Gastroesophageal sphincter (tissue), 4 donors: ENCODE data around the gene TMEM203. TPM values are rescaled to one million over a fixed set of nuclear protein-coding genes. Genes with fewer than 3 reads are reported as not detected.

Experiments
- ATAC-seq: fragments of 150-250 bp; one replicate; pipeline ENCODE4 v1.9.1; 2016; ENCODE audit warnings: mild to moderate bottlenecking, moderate library complexity
- H3K27ac ChIP-seq, 4 donors: fragments of 200-600 bp; sonication (generic) in 3 of 4; 1 replicate in 3 of 4; 2 replicates in 1 of 4; pipeline ENCODE4 v1.5.1; 2016 to 2019
- H3K27me3 ChIP-seq: fragments of 200-600 bp; sonication (generic); one replicate; pipeline ENCODE4 v1.5.1; 2019
- H3K36me3 ChIP-seq, 2 donors: fragments of 200-600 bp; sonication (generic); one replicate each; pipeline ENCODE4 v1.5.1; 2019; ENCODE audit warnings: control low read depth in 1 of 2
- H3K4me1 ChIP-seq, 3 donors: fragments of 200-600 bp; sonication (generic); 1 replicate in 2 of 3; 2 replicates in 1 of 3; pipeline ENCODE4 v1.5.1; 2016 to 2019; ENCODE audit warnings: control low read depth in 2 of 3
- H3K4me3 ChIP-seq, 2 donors: fragments of 200-600 bp; sonication (generic); one replicate each; pipeline ENCODE4 v1.5.1; 2019; ENCODE audit warnings: mild to moderate bottlenecking in 1 of 2, moderate library complexity in 1 of 2
- H3K9me3 ChIP-seq, 3 donors: fragments of 200-600 bp; sonication (generic); one replicate each; pipeline ENCODE4 v1.5.1; 2017 to 2019; ENCODE audit warnings: control low read depth in 2 of 3
- EP300 ChIP-seq: sonication (generic); formaldehyde crosslinking; IDR thresholded peaks from one replicate; pipeline ENCODE4 v1.6.1; 2017; ENCODE audit warnings: antibody characterized with exemption, mild to moderate bottlenecking
- POLR2A ChIP-seq, 2 donors: fragments of 450-650 bp; IDR thresholded peaks; one replicate each; pipeline ENCODE4 v1.6.1; 2017; ENCODE audit warnings: antibody characterized with exemption in 2 of 2, mild to moderate bottlenecking in 2 of 2, moderate library complexity in 1 of 2
- POLR2AphosphoS5 ChIP-seq: sonication (generic); formaldehyde crosslinking; IDR thresholded peaks from one replicate; pipeline ENCODE4 v1.6.1; 2017; ENCODE audit warnings: antibody characterized with exemption
- WGBS, 2 donors: methylation state at CpG; one replicate each; pipeline ENCODE4 v1.1.5; 2018; ENCODE audit warnings: low coverage in 1 of 2; 5-methylcytosine and 5-hydroxymethylcytosine counted together
- total RNA-seq, 4 donors: library from RNA; depleted of rRNA; stranded (reverse); fragments of >200 nt; gene quantifications; one replicate each; pipeline ENCODE4 v1.1.0, GENCODE V29; 2016
- TF ChIP-seq, protein P1 (sequence below), 4 experiments: fragments of 200-600 bp in 2 of 4; fragments of 450-650 bp in 2 of 4; sonication (generic) in 1 of 4; IDR thresholded peaks; one replicate each; pipeline ENCODE4 v1.5.1; 2017 to 2019; ENCODE audit warnings: antibody characterized with exemption in 4 of 4, mild to moderate bottlenecking in 2 of 4, moderate library complexity in 2 of 4

The TMEM203 gene
- total RNA-seq, 4 donors from 2014 or later: 21.9 to 36.1 (median 29.1) TPM

DNA sequence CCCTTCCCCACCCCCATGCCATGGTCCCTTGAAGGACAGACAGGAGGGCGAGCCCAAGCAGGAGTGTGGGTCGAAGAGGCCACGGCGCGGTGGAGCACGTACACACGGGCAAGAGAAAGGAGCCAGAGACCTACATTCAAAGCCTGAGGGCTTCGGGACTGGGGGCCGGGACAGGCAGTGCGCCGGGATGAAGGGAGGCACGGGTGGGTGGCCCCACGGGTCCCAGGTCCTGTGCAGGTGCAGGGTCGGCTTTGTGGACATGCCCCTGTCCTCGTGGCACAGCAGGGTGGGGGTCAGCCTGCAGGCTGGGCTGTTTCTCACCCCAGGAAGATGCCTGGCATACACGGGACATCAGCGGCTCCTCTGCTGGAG, 45.4 kb downstream of the TMEM203 start:
- Histone ChIP-seq H3K27ac (no peak overlapping the region), H3K4me1 (peaks cover 0 to 43% (median 21%) of the 10 kb centered on the region in 3 donors), H3K36me3 (no peaks in the 10 kb centered on the region), H3K27me3 (peaks cover 100% of the 10 kb centered on the region), H3K4me3 (no peak overlapping the region), H3K9me3 (no peaks in the 10 kb centered on the region)
- TF ChIP-seq EP300 (no peak), POLR2A (IDR thresholded peaks at IDR 0.05) (no peak), POLR2AphosphoS5 (no peak)
- TF ChIP-seq, protein P1, sequence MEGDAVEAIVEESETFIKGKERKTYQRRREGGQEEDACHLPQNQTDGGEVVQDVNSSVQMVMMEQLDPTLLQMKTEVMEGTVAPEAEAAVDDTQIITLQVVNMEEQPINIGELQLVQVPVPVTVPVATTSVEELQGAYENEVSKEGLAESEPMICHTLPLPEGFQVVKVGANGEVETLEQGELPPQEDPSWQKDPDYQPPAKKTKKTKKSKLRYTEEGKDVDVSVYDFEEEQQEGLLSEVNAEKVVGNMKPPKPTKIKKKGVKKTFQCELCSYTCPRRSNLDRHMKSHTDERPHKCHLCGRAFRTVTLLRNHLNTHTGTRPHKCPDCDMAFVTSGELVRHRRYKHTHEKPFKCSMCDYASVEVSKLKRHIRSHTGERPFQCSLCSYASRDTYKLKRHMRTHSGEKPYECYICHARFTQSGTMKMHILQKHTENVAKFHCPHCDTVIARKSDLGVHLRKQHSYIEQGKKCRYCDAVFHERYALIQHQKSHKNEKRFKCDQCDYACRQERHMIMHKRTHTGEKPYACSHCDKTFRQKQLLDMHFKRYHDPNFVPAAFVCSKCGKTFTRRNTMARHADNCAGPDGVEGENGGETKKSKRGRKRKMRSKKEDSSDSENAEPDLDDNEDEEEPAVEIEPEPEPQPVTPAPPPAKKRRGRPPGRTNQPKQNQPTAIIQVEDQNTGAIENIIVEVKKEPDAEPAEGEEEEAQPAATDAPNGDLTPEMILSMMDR (IDR thresholded peaks at IDR 0.05): no peak
- ATAC-seq: no peak
- WGBS, 2 donors: 55 to 70% methylated on average over 2 to 7 of the region's 17 CpGs

DNA sequence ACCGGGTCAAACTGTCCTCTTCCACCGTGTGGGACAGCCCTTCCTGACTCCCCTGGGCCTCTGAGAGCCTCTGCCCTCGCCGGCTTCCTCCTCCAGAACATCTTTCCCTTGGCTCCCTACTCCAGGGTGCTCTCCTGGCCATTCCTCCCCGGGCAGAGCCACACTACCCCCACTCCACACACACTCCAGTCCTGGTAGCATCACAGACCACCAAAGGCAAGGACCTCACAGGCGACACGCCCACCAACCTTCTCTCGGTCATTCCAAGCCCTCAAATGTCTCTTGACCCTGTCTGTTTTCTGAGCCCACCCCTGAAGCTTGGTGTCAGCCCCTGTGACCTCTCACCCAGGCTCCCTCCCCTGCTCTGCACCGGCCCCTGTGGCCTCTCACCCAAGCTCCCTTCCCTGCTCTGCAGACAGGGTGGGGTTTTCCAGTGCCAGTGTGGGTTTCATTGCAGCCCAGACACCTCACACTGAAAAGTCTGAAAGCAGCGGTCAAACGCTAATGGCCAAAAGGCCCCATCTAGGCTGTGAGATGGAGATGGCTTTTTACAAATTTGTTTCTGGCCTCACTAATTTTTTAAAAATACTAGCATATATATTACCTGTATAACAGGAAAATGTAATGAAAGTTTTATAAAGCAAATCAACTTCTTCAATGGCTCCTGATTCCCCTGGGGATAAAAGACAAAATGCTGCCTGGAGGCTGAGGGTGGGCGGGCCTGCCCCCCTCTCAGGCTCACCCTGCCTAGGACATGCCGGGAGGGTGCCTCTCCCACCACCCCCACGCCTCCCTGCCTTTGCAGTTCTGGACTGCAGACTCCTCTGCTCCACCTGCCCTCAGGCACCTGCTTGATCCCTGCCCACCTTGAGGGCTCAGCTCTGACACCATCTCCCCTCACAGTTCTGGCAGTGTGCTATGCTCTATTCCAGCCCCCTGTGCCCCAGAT, 46.1 kb downstream of the TMEM203 start:
- ATAC-seq: no peak
- H3K9me3 ChIP-seq: no peaks in the 10 kb centered on the region
- H3K27me3 ChIP-seq: peaks cover 100% of the 10 kb centered on the region
- H3K36me3 ChIP-seq: no peaks in the 10 kb centered on the region
- 23 to 29% methylated on average over 11 to 12 of the region's 14 CpGs for WGBS, 2 donors
- peaks cover 0 to 43% (median 21%) of the 10 kb centered on the region in 3 donors for H3K4me1 ChIP-seq
- no peak overlapping the region for H3K4me3 ChIP-seq
- TF ChIP-seq, protein P1 (IDR thresholded peaks at IDR 0.05): no peak
- TF ChIP-seq EP300 (no peak), POLR2AphosphoS5 (no peak), POLR2A (IDR thresholded peaks at IDR 0.05) (no peak)
- no peak overlapping the region for H3K27ac ChIP-seq

DNA sequence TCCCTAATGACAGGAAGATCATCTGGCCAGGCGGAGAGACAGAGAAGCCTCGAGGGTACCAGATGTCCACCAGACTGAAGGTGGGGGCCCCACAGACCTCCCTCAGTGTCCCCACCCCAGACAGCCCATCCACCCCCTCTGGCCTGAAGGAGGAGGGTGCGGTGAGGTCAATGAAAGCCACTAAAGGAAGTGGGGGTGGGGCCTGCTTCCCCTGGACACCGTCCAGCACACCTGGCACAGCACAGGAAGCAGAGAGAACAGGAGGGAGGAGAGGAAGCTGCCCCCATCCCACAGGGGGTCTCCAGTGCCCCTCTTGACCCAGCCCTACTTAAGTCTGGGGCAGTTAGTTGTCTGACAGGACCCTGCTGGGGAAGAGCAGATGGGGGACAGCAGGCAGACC, 46.8 kb downstream of the TMEM203 start:
- peaks cover 0 to 40% (median 21%) of the 10 kb centered on the region in 3 donors for H3K4me1 ChIP-seq
- H3K27me3 ChIP-seq: peaks cover 96% of the 10 kb centered on the region
- no peaks in the 10 kb centered on the region for H3K36me3 ChIP-seq
- 0 to 7% methylated on average over 1 to 2 of the region's 4 CpGs for WGBS, 2 donors
- no peaks in the 10 kb centered on the region for H3K9me3 ChIP-seq
- H3K4me3 ChIP-seq: no peak overlapping the region
- no peak overlapping the region for H3K27ac ChIP-seq
- no peak for ATAC-seq
- TF ChIP-seq POLR2AphosphoS5: no peak
- TF ChIP-seq, protein P1 (IDR thresholded peaks at IDR 0.05): no peak
- TF ChIP-seq POLR2A (IDR thresholded peaks at IDR 0.05): no peak
- TF ChIP-seq EP300: no peak

DNA sequence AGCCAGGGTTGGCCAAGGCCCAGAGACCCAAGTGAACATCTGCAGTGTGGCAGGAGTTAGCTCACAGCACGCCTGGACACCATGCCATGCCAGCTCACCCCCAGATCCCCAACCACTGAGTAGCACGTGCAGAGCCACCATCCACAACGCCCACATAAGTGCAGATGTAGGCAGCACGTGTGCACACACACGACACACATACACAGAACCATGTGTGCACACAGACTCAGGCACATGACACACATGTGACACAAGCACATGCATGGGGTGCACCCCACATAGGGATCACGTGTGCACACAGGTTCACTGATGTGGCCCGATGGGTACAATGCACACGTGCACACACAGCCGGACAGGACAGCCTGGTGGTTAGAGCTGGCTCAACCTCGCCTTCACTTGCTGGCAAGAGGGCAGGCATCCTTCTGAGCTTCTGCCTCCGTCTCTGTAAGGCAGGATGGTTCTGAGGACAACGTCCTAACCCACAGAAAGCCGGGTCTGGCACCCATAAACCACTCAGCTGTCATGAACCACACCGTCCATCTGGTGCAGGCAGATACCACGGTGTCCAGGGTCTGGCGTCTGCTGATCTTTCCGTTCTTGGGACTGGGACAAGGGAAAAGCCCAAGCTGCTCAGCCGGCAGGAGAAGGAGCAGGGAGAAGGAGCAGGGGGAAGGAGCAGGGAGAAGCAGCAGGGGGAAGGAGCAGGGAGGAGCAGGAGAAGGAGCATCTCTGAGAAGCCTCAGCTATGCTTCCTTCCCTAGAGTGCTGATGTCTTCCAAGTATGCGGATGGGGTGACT, 47.6 kb downstream of the TMEM203 start:
- Histone ChIP-seq H3K4me1 (peaks cover 0 to 32% (median 15%) of the 10 kb centered on the region in 3 donors), H3K4me3 (no peak overlapping the region), H3K9me3 (no peaks in the 10 kb centered on the region), H3K36me3 (no peaks in the 10 kb centered on the region), H3K27me3 (peaks cover 91% of the 10 kb centered on the region), H3K27ac (no peak overlapping the region)
- TF ChIP-seq POLR2AphosphoS5: no peak
- TF ChIP-seq POLR2A (IDR thresholded peaks at IDR 0.05): no peak
- no peak for TF ChIP-seq EP300
- TF ChIP-seq, protein P1 (IDR thresholded peaks at IDR 0.05): no peak
- no peak for ATAC-seq
- WGBS, 2 donors: 16 to 48% methylated on average over 4 to 6 of the region's 19 CpGs
